GM18873 (cell line): ENCODE results near the gene ZNF24.

Source experiments
- ATAC-seq: cut with Tn5 transposase; IDR thresholded peaks from one replicate; pipeline ENCODE4 v1.9.1; 2021; ENCODE audit warnings: mild to moderate bottlenecking, moderate library complexity, moderate number of reproducible peaks; ENCODE audit not compliant: unreplicated experiment, low FRiP score

ZNF24 gene

GRCh38 chr18:35306588-35307250 lies 37.5 kb downstream of the ZNF24 start:
- no peak for ATAC-seq

GRCh38 chr18:35303610-35304009 lies 40.6 kb downstream of the ZNF24 start:
- no peak for ATAC-seq

GRCh38 chr18:35296060-35296459 lies 48.2 kb downstream of the ZNF24 start:
- no peak for ATAC-seq

GRCh38 chr18:35291166-35291565 lies 53.1 kb downstream of the ZNF24 start:
- no peak for ATAC-seq

- peak; percentile 92 for ATAC-seq
These were observed 54.0 kb downstream of the ZNF24 start, which contains the start of gene ZSCAN30 for GRCh38 chr18:35290094-35290735. Gene ZSCAN30, minus strand, starts transcription at chr18:35290229. Its CDS starts 25,877 bp downstream, at chr18:35264352.

- ATAC-seq: peak; percentile 14
These were observed 54.5 kb downstream of the ZNF24 start for GRCh38 chr18:35289727-35290093.

- ATAC-seq: no peak
These were observed 54.9 kb downstream of the ZNF24 start for GRCh38 chr18:35289293-35289692.

- no peak for ATAC-seq
These were observed 59.4 kb downstream of the ZNF24 start for GRCh38 chr18:35284841-35285240.

- ATAC-seq: no peak
These were observed 60.1 kb downstream of the ZNF24 start for GRCh38 chr18:35283923-35284794.

GRCh38 chr18:35282353-35282752 lies 61.9 kb downstream of the ZNF24 start:
- no peak for ATAC-seq
